Iris pigment epithelial cell (primary cell): Measurements from ENCODE around the gene HRH4.
A peak's percentile ranks its signal among the peaks of the same experiment; 100 is the strongest.

Experiments
- DNase-seq: peaks from one replicate; pipeline ENCODE4 v3.0.0-alpha.2; 2011; ENCODE audit warnings: low read depth

HRH4 gene

DNA sequence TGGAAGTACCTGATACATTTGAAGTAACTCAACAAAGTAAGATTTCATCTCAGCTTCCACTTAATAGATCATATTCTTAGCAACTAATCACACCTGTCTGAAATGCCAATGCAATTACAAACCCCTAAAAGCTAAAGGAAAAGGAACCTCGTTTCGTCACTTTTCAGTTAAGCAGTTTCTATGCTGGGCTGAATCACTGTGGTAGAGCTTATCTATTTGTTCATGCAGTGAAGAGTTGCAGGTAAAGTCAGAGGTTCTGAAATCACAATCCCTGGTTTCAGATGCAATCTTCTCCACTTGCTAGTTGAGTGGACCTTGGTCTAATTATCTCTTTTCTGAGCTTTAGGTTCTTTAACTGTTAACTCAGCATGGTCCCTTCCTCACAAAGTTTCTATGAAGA lies 6.3 kb downstream of the HRH4 start:
- no peak for DNase-seq

- no peak for DNase-seq
These were observed 9.7 kb downstream of the HRH4 start for GRCh38 chr18:24470022-24470618.

- DNase-seq, result no peak
These were observed 10.4 kb downstream of the HRH4 start for GRCh38 chr18:24470805-24471204.

DNA sequence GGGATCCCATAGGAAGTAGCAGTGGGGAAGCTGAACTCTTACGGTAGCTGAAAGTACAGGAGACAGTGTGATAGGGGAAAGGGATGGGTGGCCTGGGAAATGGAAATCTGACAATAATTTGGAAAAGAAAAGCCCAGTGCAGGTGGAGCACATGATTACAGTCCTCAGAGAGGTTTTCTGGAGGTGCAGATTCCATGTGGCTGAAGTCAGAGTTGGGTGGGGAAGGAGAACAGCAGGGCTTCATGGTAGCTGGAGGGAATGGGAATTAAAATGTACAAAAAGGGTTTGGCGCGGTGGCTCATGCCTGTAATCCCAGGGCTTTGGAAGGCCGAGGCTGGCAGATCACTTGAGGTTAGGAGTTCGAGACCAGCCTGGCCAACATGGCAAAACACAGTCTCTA lies 12.2 kb downstream of the HRH4 start:
- no peak for DNase-seq

DNA sequence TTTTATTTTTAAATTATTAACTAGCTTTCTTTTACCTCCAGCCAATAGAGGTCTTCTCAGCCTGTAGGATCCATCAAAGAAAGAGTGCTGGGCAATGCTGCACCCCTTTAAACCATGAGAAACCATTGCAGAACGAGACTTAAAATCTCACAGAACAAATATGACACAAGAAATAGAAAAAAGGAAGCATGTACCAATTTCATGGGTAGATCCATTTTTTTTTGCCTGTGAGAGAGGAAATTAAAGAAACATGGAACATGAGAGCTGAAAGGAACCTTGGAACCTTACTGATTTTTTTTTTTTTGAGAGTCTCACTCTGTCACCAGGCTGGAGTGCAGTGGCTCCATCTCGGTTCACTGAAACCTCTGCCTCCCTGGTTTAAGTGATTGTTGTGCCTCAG lies 14.0 kb downstream of the HRH4 start:
- DNase-seq, result no peak

- no peak for DNase-seq
These were observed 15.6 kb downstream of the HRH4 start for GRCh38 chr18:24475926-24476589.

DNA sequence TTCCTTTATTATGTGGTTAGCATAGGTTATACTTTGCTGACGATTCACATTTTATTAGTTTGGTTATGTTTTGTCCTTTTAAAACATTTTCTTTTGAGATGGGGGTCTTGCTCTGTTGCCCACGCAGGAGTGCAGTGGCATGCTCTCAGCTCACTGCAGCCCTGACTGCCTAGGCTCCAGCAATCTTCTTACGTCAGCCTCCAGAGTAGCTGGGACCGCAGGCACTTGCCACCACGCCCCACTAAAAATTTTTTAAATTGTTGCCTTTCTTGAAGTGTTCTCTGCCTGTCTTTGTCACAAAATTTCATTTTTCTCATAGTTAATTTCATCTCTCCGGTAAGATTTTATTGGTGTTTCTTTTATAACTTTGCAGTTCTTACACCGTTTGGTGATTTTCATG lies 18.9 kb downstream of the HRH4 start:
- no peak for DNase-seq

GRCh38 chr18:24482821-24483220 lies 22.4 kb downstream of the HRH4 start:
- no peak for DNase-seq

GRCh38 chr18:24485681-24486080 lies 25.2 kb downstream of the HRH4 start:
- no peak for DNase-seq

DNA sequence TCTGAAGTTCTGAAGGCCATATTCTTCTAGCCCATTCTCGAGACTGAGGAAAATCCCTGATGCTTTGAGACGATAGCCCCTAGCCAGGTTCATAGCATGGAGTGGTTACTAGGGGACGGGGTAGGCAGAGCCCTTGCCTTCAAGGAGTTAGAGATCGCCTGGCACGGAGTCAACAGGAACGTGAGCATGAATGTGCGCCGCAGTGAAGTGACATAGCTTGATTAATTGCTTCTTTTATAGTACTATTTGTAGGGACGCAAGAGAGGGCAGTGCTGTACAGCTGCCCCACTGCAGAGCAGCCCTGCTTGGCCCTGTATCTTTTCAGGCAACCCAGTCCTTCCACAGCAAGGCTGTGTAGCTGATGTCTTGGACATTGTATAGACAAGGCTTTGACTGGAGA lies 26.2 kb downstream of the HRH4 start:
- DNase-seq, result no peak

- peak; percentile 38 for DNase-seq
These were observed 28.5 kb downstream of the HRH4 start for GRCh38 chr18:24488824-24489493.

DNA sequence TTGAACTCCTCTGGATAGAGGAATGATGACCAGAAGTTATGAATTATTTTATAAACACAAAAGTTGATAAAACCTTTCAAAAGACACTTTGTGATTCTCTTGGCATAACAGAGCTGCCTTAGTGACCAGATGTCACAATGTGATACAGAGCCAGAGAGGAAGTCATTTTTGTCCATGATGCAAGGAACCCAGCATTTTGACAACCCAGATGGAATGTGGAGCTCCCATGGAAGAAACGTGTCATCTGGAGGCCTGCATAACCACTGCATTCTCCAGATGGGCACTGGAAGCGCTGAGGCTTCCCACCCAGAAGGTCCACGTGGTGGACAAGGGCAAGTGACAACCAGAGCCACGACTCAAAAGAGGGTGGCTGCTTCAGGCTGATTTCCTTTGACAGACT lies 30.1 kb downstream of the HRH4 start:
- DNase-seq, result no peak

- no peak for DNase-seq
These were observed 31.7 kb downstream of the HRH4 start for GRCh38 chr18:24491927-24492834.

GRCh38 chr18:24494586-24494985 lies 34.1 kb downstream of the HRH4 start:
- DNase-seq, result no peak

DNA sequence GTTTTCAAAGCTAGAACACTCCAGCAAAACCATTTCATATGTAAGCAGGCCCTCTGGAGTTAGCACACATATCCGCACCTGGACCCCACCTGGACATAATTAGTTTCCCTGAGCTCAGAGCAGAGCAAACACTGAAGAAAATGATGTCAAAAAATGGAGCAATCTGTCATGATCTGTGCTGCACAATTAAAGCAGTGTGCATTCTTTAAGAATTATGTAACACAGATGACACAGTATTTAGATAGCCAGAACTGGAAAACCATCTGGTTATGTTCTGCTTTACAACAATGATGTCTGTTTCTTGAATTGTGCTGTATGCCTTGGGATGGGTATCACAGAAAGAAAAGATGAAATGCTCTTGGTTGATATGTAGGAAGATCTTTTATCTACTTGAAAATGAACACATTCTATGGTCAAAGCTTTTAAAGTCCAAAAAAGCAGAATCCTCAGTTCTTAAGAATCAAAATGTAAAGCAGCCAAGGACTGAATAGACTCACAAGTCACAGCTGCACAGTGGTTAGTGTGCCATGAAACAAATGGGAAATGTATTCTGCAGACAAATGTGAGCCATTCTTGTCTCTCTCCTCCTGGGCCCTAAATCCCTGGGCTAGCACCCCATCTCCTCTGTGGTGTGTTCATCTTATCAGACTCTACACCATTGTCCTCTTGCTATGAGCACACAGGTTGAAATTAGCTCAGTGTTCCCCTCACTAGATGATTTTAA lies 36.8 kb downstream of the HRH4 start:
- peak; percentile 55 for DNase-seq

GRCh38 chr18:24499814-24500213 lies 39.4 kb downstream of the HRH4 start:
- no peak for DNase-seq

GRCh38 chr18:24500217-24500616 lies 39.8 kb downstream of the HRH4 start:
- DNase-seq, result no peak

DNA sequence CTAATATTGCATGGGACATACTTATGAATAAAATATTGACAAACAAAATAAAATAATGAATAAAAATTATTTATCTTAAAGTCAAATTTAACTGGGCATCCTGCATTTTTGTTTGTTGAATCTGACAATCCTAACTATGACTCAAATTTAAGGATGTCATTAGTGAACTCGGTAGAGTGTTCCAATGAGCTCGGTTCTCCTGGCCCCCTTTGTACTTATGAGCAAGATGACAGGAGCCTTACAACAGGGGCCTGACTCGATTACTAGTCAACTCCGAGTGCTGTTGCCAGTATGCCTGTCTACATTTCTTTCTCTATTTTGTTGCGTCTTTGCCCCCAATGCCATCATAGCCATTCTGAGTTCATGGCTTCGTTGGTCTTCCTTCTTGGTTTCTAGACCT lies 40.3 kb downstream of the HRH4 start:
- no peak for DNase-seq

DNA sequence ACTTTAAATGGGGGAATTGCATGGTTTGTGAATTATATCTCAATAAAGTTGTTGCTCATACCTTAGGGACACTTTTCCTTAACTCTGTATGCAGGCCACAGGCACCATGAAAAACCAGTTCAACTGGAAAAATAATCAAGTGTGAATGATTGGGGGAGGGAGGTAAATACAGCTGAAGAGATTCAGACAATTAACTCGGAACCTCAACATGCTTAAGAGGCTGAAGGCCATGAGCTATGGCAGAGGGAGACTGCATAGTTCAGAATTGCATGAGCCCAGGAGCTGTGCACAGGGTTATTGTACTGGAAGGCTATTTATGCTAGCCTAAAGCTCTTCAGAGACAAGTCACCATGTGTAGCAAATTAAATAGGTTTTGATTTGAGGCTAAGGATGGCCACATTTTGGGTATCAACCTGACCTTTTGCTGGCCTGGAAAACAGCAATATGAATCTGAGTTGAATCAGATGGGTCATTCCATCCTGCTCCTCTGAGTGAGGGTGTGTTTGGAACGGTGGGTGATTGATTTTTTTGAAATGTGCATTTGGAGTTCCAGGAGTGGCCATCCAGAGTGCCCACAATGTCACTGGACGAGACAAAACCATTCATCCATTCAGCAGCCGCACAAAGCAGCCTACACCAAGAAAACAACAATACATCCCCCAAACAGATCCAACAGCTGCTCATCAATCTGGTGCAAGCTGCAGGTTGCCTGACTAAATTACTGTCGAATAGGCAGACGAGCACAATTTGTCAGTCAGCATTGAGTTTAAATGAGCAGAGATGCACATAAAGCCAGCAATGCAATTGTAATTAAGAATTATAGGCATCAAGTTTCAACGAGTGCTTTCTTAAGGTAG lies 42.5 kb downstream of the HRH4 start:
- DNase-seq, result no peak

GRCh38 chr18:24504401-24504800 lies 44.0 kb downstream of the HRH4 start:
- no peak for DNase-seq

DNA sequence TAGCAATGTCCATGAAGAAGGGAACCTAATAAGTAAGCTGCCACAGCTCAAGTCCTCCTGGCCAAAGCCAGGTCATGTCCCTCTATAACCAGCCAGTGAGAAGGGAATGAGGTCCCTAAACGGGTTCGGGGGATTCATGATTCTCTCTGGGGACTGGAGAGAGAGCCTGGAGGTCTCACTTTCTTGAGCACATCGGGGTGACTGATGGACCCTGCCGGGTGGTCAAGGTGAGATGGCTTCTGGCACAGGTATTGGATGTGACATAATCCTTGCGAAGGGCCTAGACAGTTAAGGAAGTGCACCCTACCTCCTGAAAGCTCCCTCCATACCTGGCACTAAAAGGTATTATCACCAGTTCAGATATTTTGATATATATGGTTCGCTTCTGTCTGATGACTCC lies 45.7 kb downstream of the HRH4 start:
- no peak for DNase-seq
